H1 (cell line): ENCODE results near the gene NCSTN. TPM values are rescaled to one million over a fixed set of nuclear protein-coding genes. Genes with fewer than 3 reads are reported as not detected.

Experiments
- GABPA ChIP-seq: IDR thresholded peaks from 2 replicates; pipeline ENCODE4 v1.6.1; 2011; ENCODE audit warnings: mild to moderate bottlenecking, low read length, moderate library complexity, borderline replicate concordance; ENCODE audit not compliant: insufficient read depth
- GTF2F1 ChIP-seq: IDR thresholded peaks from 2 replicates; pipeline ENCODE4 v1.6.1; 2012; ENCODE audit warnings: low read depth, low read length, improper control_type of control experiment, borderline replicate concordance
- KDM5A ChIP-seq: fragments of 200-600 bp; IDR thresholded peaks from 2 replicates; pipeline ENCODE4 v1.7.1; 2012; ENCODE audit warnings: mild to moderate bottlenecking, low read length, inconsistent platforms, mixed read lengths
- SP1 ChIP-seq: IDR thresholded peaks from 2 replicates; pipeline ENCODE4 v1.6.1; 2011; ENCODE audit warnings: low read depth, low read length
- SUZ12 ChIP-seq: fragments of 200-600 bp; sonication (generic); IDR thresholded peaks from 2 replicates; pipeline ENCODE4 v1.6.1; 2012; ENCODE audit warnings: mild to moderate bottlenecking, inconsistent platforms, low read length, moderate library complexity, mixed read lengths
- ZNF274 ChIP-seq: IDR thresholded peaks from 2 replicates; pipeline ENCODE4 v1.7.0; 2012; ENCODE audit warnings: low read length, borderline replicate concordance; ENCODE audit errors: extremely low read depth
- polyA plus RNA-seq, 7 experiments: library from polyadenylated mRNA; depleted of rRNA in 3 of 7; stranded (reverse) in 5 of 7; unstranded in 2 of 7; fragments of >200 nt in 5 of 7; fragments of 200-250 nt in 2 of 7; gene quantifications; 1 replicate in 5 of 7; 2 replicates in 1 of 7; 4 replicates in 1 of 7; pipeline versions ENCODE4 v1.2.1 to v1.2.3, GENCODE V29; 2011 to 2013; ENCODE audit warnings: missing spikeins in 2 of 7, mixed read lengths in 2 of 7
- total RNA-seq: library from RNA; stranded (reverse); fragmentation: NEBNext Ultra II Directional; extraction: Animal tissue kit (Norgen Biotek cat#: 25700); gene quantifications from 2 replicates; pipeline ENCODE4 v1.2.1, GENCODE V29; 2021

NCSTN gene
- total and polyA plus RNA-seq, 2 of the 8 experiments (the other 6 are each of a cell fraction or from before 2014, with no cell fraction given) = 64.7 to 125 TPM

GRCh38 chr1:160309571-160309970, 33.6 kb upstream of the NCSTN start (continued):
- no peak for TF ChIP-seq KDM5A
- TF ChIP-seq SP1 = no peak
- TF ChIP-seq GABPA = no peak
- TF ChIP-seq GTF2F1 = no peak
- TF ChIP-seq SUZ12 = no peak
- no peak for TF ChIP-seq ZNF274
